Heart left ventricle (tissue), 16 donors: ENCODE measurements around the gene KDSR. TPM values are rescaled to one million over a fixed set of nuclear protein-coding genes. Genes with fewer than 3 reads are reported as not detected.

Experiments used
- ATAC-seq, 4 donors: fragments of 200-7000 bp; cut with Tn5 transposase; one replicate each; pipeline ENCODE4 v1.9.1; 2020 to 2022; ENCODE audit warnings: moderate library complexity in 4 of 4, mild to moderate bottlenecking in 3 of 4, moderate number of reproducible peaks in 1 of 4
- DNase-seq, 5 donors: peaks; one replicate each; pipeline ENCODE4 v3.0.0-alpha.2; 2020
- H3K27ac ChIP-seq, 12 donors: fragments of 200-600 bp; sonication (generic) in 4 of 12; one replicate each; pipeline versions ENCODE4 v1.5.0 to v1.8.0; 2016 to 2022; ENCODE audit warnings: mild to moderate bottlenecking in 2 of 12
- H3K27me3 ChIP-seq, 9 donors: fragments of 200-600 bp; sonication (generic) in 2 of 9; one replicate each; pipeline versions ENCODE4 v1.5.1 to v1.8.0; 2016 to 2022; ENCODE audit warnings: mild to moderate bottlenecking in 3 of 9
- H3K36me3 ChIP-seq, 9 donors: fragments of 200-600 bp; sonication (generic) in 2 of 9; one replicate each; pipeline versions ENCODE4 v1.5.0 to v1.8.0; 2018 to 2022; ENCODE audit warnings: mild to moderate bottlenecking in 2 of 9
- H3K4me1 ChIP-seq, 12 donors: fragments of 200-600 bp; sonication (generic) in 4 of 12; one replicate each; pipeline versions ENCODE4 v1.5.0 to v1.8.0; 2016 to 2022; ENCODE audit warnings: mild to moderate bottlenecking in 3 of 12
- H3K4me3 ChIP-seq, 12 donors: fragments of 200-600 bp; sonication (generic) in 4 of 12; one replicate each; pipeline versions ENCODE4 v1.5.0 to v1.8.0; 2017 to 2022; ENCODE audit warnings: mild to moderate bottlenecking in 9 of 12, moderate library complexity in 4 of 12
- H3K9me3 ChIP-seq, 12 donors: fragments of 200-600 bp; sonication (generic) in 4 of 12; one replicate each; pipeline versions ENCODE4 v1.5.0 to v1.8.0; 2016 to 2022; ENCODE audit warnings: mild to moderate bottlenecking in 1 of 12
- CTCF ChIP-seq, 12 donors: fragments of 200-600 bp; sonication (generic) in 4 of 12; IDR thresholded peaks; one replicate each; pipeline versions ENCODE4 v1.5.0 to v1.8.0; 2018 to 2022; ENCODE audit warnings: antibody characterized with exemption in 12 of 12, mild to moderate bottlenecking in 5 of 12
- POLR2A ChIP-seq, 2 donors: fragments of 450-650 bp; IDR thresholded peaks; one replicate each; pipeline ENCODE4 v1.6.1; 2017; ENCODE audit warnings: antibody characterized with exemption in 2 of 2, mild to moderate bottlenecking in 2 of 2, moderate library complexity in 2 of 2
- WGBS, 4 donors: extraction: QIAGEN DNeasy Blood & Tissue Kit in 2 of 4; methylation state at CpG; one replicate each; pipeline versions ENCODE4 v1.1.5 to v1.1.7; 2013 to 2018; 5-methylcytosine and 5-hydroxymethylcytosine counted together
- intact Hi-C, 10 donors: fragments of 100-400 bp; cut with DNase I; formaldehyde crosslinking; loops; one replicate each; pipeline versions ENCODE4 v1.11.1 to v1.14.2; 2022
- polyA plus RNA-seq, 2 donors: library from polyadenylated mRNA; stranded (reverse); fragments of 200-250 nt; gene quantifications; one replicate each; pipeline ENCODE4 v1.2.3, GENCODE V29; 2013
- total RNA-seq, 9 donors: library from RNA; depleted of rRNA in 2 of 9; stranded (reverse); fragments of >200 nt in 2 of 9; fragmentation: NEBNext Ultra II Directional in 3 of 9; extraction: Animal tissue kit (Norgen Biotek cat#: 25700) in 3 of 9; gene quantifications; one replicate each; pipeline versions ENCODE4 v1.1.0 to v1.2.4, GENCODE V29; 2016 to 2023
- donor health status: ischemic (EF 13 %, LVEDD 7.1; RV severe dilation, severe dysfunction).
- donor health status: healthy with polysubstance abuse.
- donor health status: DM: no; HTN: yes; CAD: no.
- donor health status: DM: no; HTN: no; CAD: no.
- donor health status: ischemic (EF 25% LVEDD 6.9; RV normal size, moderate dysfunction).
- donor health status: ischemic (EF 25% LVEDD 5.7; RV mildly dilated, moderate dysfunction).
- donor health status: healthy.
- donor health status: DM: yes; HTN: yes; CAD: no.
- donor health status: ischemic (EF 35%, LVEDD 5.7; RV mildly dilated, moderate dysfunction).
- donor health status: nonischemic (EF 11% LVEDD 7.7; RV severe dilation, severe dysfunction).
- donor health status: DM: yes; HTN: yes; CAD: no.
- donor health status: PGD.
- donor health status: ischemic (EF 29% LVEDD 5.4; RV normal size, mild dysfunction).
- donor health status: nonischemic (EF 23%, LVEDD 6.1; RV moderate dilation, normal function).

The KDSR gene
- total and polyA plus RNA-seq, 11 donors: 10.7 to 45.6 (median 36.5) TPM

GRCh38 chr18:63292831-63293683 is 73.9 kb downstream of the KDSR start:
- TF ChIP-seq POLR2A (IDR thresholded peaks at IDR 0.05): no peak
- no peak for TF ChIP-seq CTCF (IDR thresholded peaks at IDR 0.05)
- Histone ChIP-seq H3K27ac (peak overlapping the region in 1 of 12 donors; percentile 13), H3K27me3 (no peaks in the 10 kb centered on the region), H3K4me1 (peaks cover 0 to 54% (median 14%) of the 10 kb centered on the region in 12 donors), H3K4me3 (peak overlapping the region in 1 of 12 donors; percentile 13), H3K9me3 (no peaks in the 10 kb centered on the region), H3K36me3 (no peaks in the 10 kb centered on the region)
- no peak for DNase-seq
- WGBS, 4 donors: 67 to 75% (median 71%) methylated on average over 11 of the region's 11 CpGs
- intact Hi-C loops: no loop called here
- no peak for ATAC-seq

- H3K4me3 ChIP-seq: no peak overlapping the region
- 66 to 73% (median 67%) methylated on average over 5 of the region's 5 CpGs for WGBS, 4 donors
- ATAC-seq (peak in 1 of 4 donors; percentile 51), DNase-seq (no peak)
- no peak for TF ChIP-seq CTCF (IDR thresholded peaks at IDR 0.05)
- no peak for TF ChIP-seq POLR2A (IDR thresholded peaks at IDR 0.05)
- H3K36me3 ChIP-seq: no peaks in the 10 kb centered on the region
- peaks cover 0 to 69% (median 16%) of the 10 kb centered on the region in 12 donors for H3K4me1 ChIP-seq
- intact Hi-C loops: no loop called here
- H3K27me3 ChIP-seq: no peaks in the 10 kb centered on the region
- H3K27ac ChIP-seq: peak overlapping the region in 2 of 12 donors; percentile 17 to 46
- no peaks in the 10 kb centered on the region for H3K9me3 ChIP-seq
These were observed 75.7 kb downstream of the KDSR start for GRCh38 chr18:63291278-63291677.

- WGBS, 4 donors: 72 to 82% (median 78%) methylated on average over 7 of the region's 7 CpGs
- H3K9me3 ChIP-seq: no peaks in the 10 kb centered on the region
- H3K4me3 ChIP-seq: no peak overlapping the region
- TF ChIP-seq CTCF (IDR thresholded peaks at IDR 0.05): no peak
- no peak for TF ChIP-seq POLR2A (IDR thresholded peaks at IDR 0.05)
- ATAC-seq: no peak
- intact Hi-C loops: no loop called here
- H3K27me3 ChIP-seq: no peaks in the 10 kb centered on the region
- H3K36me3 ChIP-seq: no peaks in the 10 kb centered on the region
- no peak for DNase-seq
- peak overlapping the region in 2 of 12 donors; percentile 6 to 68 for H3K27ac ChIP-seq
- peaks cover 0 to 69% (median 16%) of the 10 kb centered on the region in 12 donors for H3K4me1 ChIP-seq
These were observed 76.2 kb downstream of the KDSR start for GRCh38 chr18:63290821-63291200.

- TF ChIP-seq POLR2A (IDR thresholded peaks at IDR 0.05) (no peak), CTCF (IDR thresholded peaks at IDR 0.05) (no peak)
- ATAC-seq: no peak
- Histone ChIP-seq H3K36me3 (no peaks in the 10 kb centered on the region), H3K27ac (peak overlapping the region in 3 of 12 donors; percentile 6 to 68 (median 22)), H3K27me3 (no peaks in the 10 kb centered on the region), H3K9me3 (no peaks in the 10 kb centered on the region), H3K4me1 (peaks cover 0 to 69% (median 16%) of the 10 kb centered on the region in 12 donors), H3K4me3 (no peak overlapping the region)
- no peak for DNase-seq
- intact Hi-C loops: no loop called here
- 83 to 88% (median 87%) methylated on average over 6 of the region's 6 CpGs for WGBS, 4 donors
These were observed 76.7 kb downstream of the KDSR start for GRCh38 chr18:63290166-63290820.
